ENCODE measurements around the gene LGI1.

DNA sequence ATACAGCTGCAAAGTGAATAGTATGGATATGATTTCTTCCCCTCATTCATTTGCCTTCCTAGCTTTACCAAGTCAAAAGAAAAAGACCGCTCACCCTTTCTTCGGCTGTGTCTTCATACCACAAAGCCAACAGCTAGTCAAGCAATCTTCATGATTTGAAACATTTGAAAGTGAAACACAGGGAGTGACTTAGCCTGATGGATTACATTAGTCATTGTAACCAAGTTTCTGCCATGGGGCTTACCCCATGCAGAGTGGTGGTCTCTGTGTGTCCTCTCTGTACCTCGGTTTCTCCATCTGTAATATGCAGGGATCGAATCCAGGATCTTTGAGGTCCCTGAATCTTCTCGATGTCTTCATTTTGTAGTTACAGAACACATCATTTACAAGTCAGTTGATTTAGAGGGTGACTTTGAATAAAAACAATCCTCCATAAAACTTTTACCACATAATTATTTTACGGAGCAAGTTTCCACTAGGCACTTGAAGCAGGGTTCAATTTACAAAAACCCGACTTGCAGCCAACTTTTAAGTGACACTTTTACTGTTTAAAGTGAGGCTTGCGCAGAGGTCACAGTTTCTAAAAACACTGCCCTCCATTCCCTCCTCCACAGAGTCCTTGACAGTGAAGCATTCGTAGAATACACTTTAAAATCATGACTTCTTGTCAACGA lies 2.2 kb upstream of the LGI1 start:
- TF ChIP-seq, protein P1, sequence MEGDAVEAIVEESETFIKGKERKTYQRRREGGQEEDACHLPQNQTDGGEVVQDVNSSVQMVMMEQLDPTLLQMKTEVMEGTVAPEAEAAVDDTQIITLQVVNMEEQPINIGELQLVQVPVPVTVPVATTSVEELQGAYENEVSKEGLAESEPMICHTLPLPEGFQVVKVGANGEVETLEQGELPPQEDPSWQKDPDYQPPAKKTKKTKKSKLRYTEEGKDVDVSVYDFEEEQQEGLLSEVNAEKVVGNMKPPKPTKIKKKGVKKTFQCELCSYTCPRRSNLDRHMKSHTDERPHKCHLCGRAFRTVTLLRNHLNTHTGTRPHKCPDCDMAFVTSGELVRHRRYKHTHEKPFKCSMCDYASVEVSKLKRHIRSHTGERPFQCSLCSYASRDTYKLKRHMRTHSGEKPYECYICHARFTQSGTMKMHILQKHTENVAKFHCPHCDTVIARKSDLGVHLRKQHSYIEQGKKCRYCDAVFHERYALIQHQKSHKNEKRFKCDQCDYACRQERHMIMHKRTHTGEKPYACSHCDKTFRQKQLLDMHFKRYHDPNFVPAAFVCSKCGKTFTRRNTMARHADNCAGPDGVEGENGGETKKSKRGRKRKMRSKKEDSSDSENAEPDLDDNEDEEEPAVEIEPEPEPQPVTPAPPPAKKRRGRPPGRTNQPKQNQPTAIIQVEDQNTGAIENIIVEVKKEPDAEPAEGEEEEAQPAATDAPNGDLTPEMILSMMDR (IDR thresholded peaks at IDR 0.05) = no peak
- TF ChIP-seq, protein P2, sequence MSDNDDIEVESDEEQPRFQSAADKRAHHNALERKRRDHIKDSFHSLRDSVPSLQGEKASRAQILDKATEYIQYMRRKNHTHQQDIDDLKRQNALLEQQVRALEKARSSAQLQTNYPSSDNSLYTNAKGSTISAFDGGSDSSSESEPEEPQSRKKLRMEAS (CRISPR knock-in tag; IDR thresholded peaks at IDR 0.05) = no peak
- no peak for TF ChIP-seq ETV6 (CRISPR knock-in tag; IDR thresholded peaks at IDR 0.05)
- no peak for TF ChIP-seq TEAD4 (CRISPR knock-in tag; IDR thresholded peaks at IDR 0.05)
- TF ChIP-seq SMAD3 (CRISPR knock-in tag; IDR thresholded peaks at IDR 0.05; ENCODE audit: borderline replicate concordance) = no peak
- TF ChIP-seq, protein P3, sequence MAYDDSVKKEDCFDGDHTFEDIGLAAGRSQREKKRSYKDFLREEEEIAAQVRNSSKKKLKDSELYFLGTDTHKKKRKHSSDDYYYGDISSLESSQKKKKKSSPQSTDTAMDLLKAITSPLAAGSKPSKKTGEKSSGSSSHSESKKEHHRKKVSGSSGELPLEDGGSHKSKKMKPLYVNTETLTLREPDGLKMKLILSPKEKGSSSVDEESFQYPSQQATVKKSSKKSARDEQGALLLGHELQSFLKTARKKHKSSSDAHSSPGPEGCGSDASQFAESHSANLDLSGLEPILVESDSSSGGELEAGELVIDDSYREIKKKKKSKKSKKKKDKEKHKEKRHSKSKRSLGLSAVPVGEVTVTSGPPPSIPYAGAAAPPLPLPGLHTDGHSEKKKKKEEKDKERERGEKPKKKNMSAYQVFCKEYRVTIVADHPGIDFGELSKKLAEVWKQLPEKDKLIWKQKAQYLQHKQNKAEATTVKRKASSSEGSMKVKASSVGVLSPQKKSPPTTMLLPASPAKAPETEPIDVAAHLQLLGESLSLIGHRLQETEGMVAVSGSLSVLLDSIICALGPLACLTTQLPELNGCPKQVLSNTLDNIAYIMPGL (CRISPR knock-in tag; IDR thresholded peaks at IDR 0.05) = no peak
- no peak for TF ChIP-seq CBFB (CRISPR knock-in tag; IDR thresholded peaks at IDR 0.05; ENCODE audit: low read depth)
- TF ChIP-seq SOX15 (CRISPR knock-in tag; IDR thresholded peaks at IDR 0.05) = no peak
- TF ChIP-seq, protein P4, sequence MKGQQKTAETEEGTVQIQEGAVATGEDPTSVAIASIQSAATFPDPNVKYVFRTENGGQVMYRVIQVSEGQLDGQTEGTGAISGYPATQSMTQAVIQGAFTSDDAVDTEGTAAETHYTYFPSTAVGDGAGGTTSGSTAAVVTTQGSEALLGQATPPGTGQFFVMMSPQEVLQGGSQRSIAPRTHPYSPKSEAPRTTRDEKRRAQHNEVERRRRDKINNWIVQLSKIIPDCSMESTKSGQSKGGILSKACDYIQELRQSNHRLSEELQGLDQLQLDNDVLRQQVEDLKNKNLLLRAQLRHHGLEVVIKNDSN (CRISPR knock-in tag; IDR thresholded peaks at IDR 0.05) = no peak
- TF ChIP-seq TCF7 (CRISPR knock-in tag; IDR thresholded peaks at IDR 0.05; ENCODE audit: low read depth) = no peak
- no peak for TF ChIP-seq JUN (CRISPR knock-in tag; IDR thresholded peaks at IDR 0.05)
- no peak for TF ChIP-seq ESRRA (CRISPR knock-in tag; IDR thresholded peaks at IDR 0.05; ENCODE audit: borderline replicate concordance)
